Mesendoderm (in vitro differentiated cells): ENCODE data around the gene TAT.
A peak's percentile ranks its signal among the peaks of the same experiment; 100 is the strongest.
"Not testable (repeated sequence)": the region's sequence is repeated elsewhere in the genome, so short reads cannot be mapped to it uniquely, and the experiment has no call there.

Experiments used
- DNase-seq: peaks from one replicate; pipeline ENCODE4 v3.0.0; 2013
- H2AK5ac ChIP-seq: 2 replicates; pipeline ENCODE4 v1.6.1; 2013; ENCODE audit warnings: low read length, inconsistent platforms
- H2BK120ac ChIP-seq: 2 replicates; pipeline ENCODE4 v1.6.1; 2013; ENCODE audit warnings: low read depth, mild to moderate bottlenecking, low read length, moderate library complexity, mixed read lengths
- H2BK15ac ChIP-seq: replicated peaks from 2 replicates; pipeline ENCODE4 v1.6.1; 2013; ENCODE audit warnings: low read depth, mild to moderate bottlenecking, moderate library complexity
- H2BK5ac ChIP-seq: 2 replicates; pipeline ENCODE4 v1.6.1; 2013; ENCODE audit warnings: low read length, inconsistent platforms
- H3K18ac ChIP-seq: 2 replicates; pipeline ENCODE4 v1.6.1; 2013; ENCODE audit warnings: mild to moderate bottlenecking, low read length, mixed read lengths
- H3K23ac ChIP-seq: one replicate; pipeline ENCODE4 v1.6.1; 2013; ENCODE audit warnings: low read length
- H3K27ac ChIP-seq: 2 replicates; pipeline ENCODE4 v1.5.1; 2013; ENCODE audit warnings: low read depth, mild to moderate bottlenecking, inconsistent platforms, low read length, moderate library complexity
- H3K27me3 ChIP-seq: 2 replicates; pipeline ENCODE4 v1.6.1; 2013; ENCODE audit warnings: low read length, control low read depth, mild to moderate bottlenecking, inconsistent platforms; ENCODE audit not compliant: insufficient read depth, poor library complexity
- H3K36me3 ChIP-seq: 2 replicates; pipeline ENCODE4 v1.6.1; 2013; ENCODE audit warnings: low read length, inconsistent platforms; ENCODE audit not compliant: control insufficient read depth, insufficient read depth
- H3K4ac ChIP-seq: one replicate; pipeline ENCODE4 v1.6.1; 2013; ENCODE audit warnings: low read depth, mild to moderate bottlenecking, low read length, moderate library complexity
- H3K4me1 ChIP-seq: 2 replicates; pipeline ENCODE4 v1.6.1; 2013; ENCODE audit warnings: low read depth, low read length, inconsistent platforms; ENCODE audit not compliant: control insufficient read depth
- H3K4me2 ChIP-seq: 2 replicates; pipeline ENCODE4 v1.6.1; 2013; ENCODE audit warnings: low read length
- H3K4me3 ChIP-seq: 2 replicates; pipeline ENCODE4 v1.5.1; 2013; ENCODE audit warnings: mild to moderate bottlenecking, low read length
- H3K56ac ChIP-seq: one replicate; pipeline ENCODE4 v1.6.1; 2013; ENCODE audit warnings: low read length
- H3K79me1 ChIP-seq: 2 replicates; pipeline ENCODE4 v1.6.1; 2013; ENCODE audit warnings: low read length, inconsistent platforms
- H3K79me2 ChIP-seq: 2 replicates; pipeline ENCODE4 v1.6.1; 2013; ENCODE audit warnings: mild to moderate bottlenecking, low read length; ENCODE audit not compliant: control insufficient read depth, insufficient read depth
- H3K9ac ChIP-seq: 2 replicates; pipeline ENCODE4 v1.6.1; 2013; ENCODE audit warnings: low read length, inconsistent platforms
- H4K5ac ChIP-seq: one replicate; pipeline ENCODE4 v1.6.1; 2013; ENCODE audit warnings: low read length
- H4K8ac ChIP-seq: one replicate; pipeline ENCODE4 v1.6.1; 2013; ENCODE audit warnings: low read depth, mild to moderate bottlenecking, control low read depth, low read length, moderate library complexity
- WGBS: extraction: QIAGEN DNeasy Blood & Tissue Kit; methylation state at CpG from one replicate; pipeline ENCODE4 v1.1.7; 2013; ENCODE audit warnings: low lambda C conversion rate, missing lambda C conversion rate; ENCODE audit not compliant: insufficient coverage; ENCODE audit errors: extremely low coverage; 5-methylcytosine and 5-hydroxymethylcytosine counted together

The TAT gene

GRCh38 chr16:71567931-71568330, 9.0 kb downstream of the TAT start:
- no peak overlapping the region for H2AK5ac ChIP-seq
- H4K5ac ChIP-seq = no peak overlapping the region
- no peak overlapping the region for H4K8ac ChIP-seq
- no peak overlapping the region for H3K4me3 ChIP-seq
- no peak overlapping the region for H2BK15ac ChIP-seq
- no peak overlapping the region for H3K9ac ChIP-seq
- H3K79me1 ChIP-seq = no peaks in the 10 kb centered on the region
- no peaks in the 10 kb centered on the region for H3K79me2 ChIP-seq
- no peak overlapping the region for H3K27ac ChIP-seq
- H3K23ac ChIP-seq = no peak overlapping the region
- WGBS = no CpG with 5 or more reads among the region's 8 CpGs
- no peak overlapping the region for H2BK120ac ChIP-seq
- H3K36me3 ChIP-seq = no peaks in the 10 kb centered on the region
- DNase-seq = no peak
- H3K4me2 ChIP-seq = no peak overlapping the region
- no peaks in the 10 kb centered on the region for H3K27me3 ChIP-seq
- H2BK5ac ChIP-seq = no peak overlapping the region
- H3K56ac ChIP-seq = no peak overlapping the region
- no peak overlapping the region for H3K18ac ChIP-seq
- no peak overlapping the region for H3K4ac ChIP-seq
- no peaks in the 10 kb centered on the region for H3K4me1 ChIP-seq

GRCh38 chr16:71565812-71566700, 10.8 kb downstream of the TAT start:
- Histone ChIP-seq H3K79me1 (no peaks in the 10 kb centered on the region), H3K4me2 (no peak overlapping the region), H3K79me2 (no peaks in the 10 kb centered on the region), H3K4me1 (no peaks in the 10 kb centered on the region), H3K27ac (no peak overlapping the region), H3K36me3 (no peaks in the 10 kb centered on the region), H3K4me3 (no peak overlapping the region), H2BK5ac (no peak overlapping the region), H3K4ac (no peak overlapping the region), H4K5ac (no peak overlapping the region), H3K18ac (no peak overlapping the region), H2BK15ac (no peak overlapping the region), H3K23ac (no peak overlapping the region), H4K8ac (no peak overlapping the region), H2AK5ac (no peak overlapping the region), H3K56ac (peak overlapping the region; percentile 37), H2BK120ac (no peak overlapping the region), H3K9ac (no peak overlapping the region), H3K27me3 (no peaks in the 10 kb centered on the region)
- WGBS = no CpG with 5 or more reads among the region's 9 CpGs
- DNase-seq = no peak

DNA sequence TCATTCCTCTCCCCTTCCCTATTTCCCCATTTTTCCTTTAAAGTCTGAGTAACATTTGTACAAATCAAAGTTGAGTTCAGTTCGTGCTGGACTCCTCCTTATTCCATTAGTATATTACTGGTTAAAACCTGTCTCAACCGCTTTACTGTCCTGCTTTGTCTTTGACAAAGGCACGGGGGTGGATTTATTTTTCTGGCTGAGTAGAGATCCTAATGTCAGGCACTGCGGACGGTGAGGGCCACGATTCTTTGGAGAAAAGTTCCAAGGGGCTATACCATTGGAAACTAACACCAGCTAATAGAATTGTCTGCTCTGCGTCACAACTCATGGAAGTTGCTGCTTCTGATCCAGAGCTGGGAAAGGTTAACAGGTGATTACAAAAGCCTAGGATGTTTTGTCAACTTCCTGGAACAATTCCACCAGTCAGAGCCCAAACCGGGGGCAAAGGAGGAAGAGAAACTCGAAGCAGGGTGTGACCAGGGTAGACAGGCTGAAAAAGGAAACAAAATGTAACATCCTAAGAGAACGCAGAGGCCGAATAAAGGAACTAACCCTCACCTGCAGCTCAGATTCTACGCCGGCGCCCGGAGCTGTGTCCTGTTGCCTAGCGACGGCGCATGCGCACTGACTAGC, 12.4 kb downstream of the TAT start:
- Histone ChIP-seq H3K79me2 (no peaks in the 10 kb centered on the region), H3K4ac (no peak overlapping the region), H3K23ac (no peak overlapping the region), H4K8ac (no peak overlapping the region), H3K4me1 (no peaks in the 10 kb centered on the region), H3K56ac (peak overlapping the region; percentile 63), H3K18ac (no peak overlapping the region), H3K79me1 (no peaks in the 10 kb centered on the region), H2BK120ac (no peak overlapping the region), H3K4me3 (peak overlapping the region; percentile 34), H3K27ac (no peak overlapping the region), H2AK5ac (no peak overlapping the region), H3K4me2 (peak overlapping the region; percentile 73), H3K9ac (peak overlapping the region; percentile 51), H2BK5ac (no peak overlapping the region), H2BK15ac (no peak overlapping the region), H3K36me3 (no peaks in the 10 kb centered on the region), H4K5ac (no peak overlapping the region), H3K27me3 (no peaks in the 10 kb centered on the region)
- no CpG with 5 or more reads among the region's 19 CpGs for WGBS
- no peak for DNase-seq

DNA sequence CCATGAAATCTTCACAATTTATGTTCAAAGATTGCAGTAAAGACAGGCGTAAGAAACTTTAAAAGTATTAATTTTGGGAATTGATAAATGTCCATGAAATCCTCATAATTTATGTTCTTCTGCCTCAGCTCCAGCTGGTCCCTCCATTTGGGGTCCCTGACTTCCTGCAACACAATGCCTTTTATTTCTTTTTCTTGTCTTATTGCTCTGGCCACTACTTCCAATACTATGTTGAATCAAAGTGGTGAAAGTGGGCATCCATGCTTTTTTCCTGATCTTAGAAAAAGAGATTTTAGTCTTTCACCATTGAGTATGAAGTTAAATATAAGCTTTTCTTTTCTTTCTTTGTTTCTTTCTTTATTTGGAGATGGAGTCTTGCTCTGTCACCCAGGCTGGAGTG, 14.3 kb downstream of the TAT start:
- no peak overlapping the region for H3K9ac ChIP-seq
- H3K27ac ChIP-seq = no peak overlapping the region
- no peak overlapping the region for H2BK15ac ChIP-seq
- no peaks in the 10 kb centered on the region for H3K27me3 ChIP-seq
- no peak overlapping the region for H3K4ac ChIP-seq
- no CpG with 5 or more reads among the region's 1 CpG for WGBS
- no peak overlapping the region for H2BK120ac ChIP-seq
- no peaks in the 10 kb centered on the region for H3K36me3 ChIP-seq
- no peak overlapping the region for H3K18ac ChIP-seq
- no peak overlapping the region for H4K8ac ChIP-seq
- H2BK5ac ChIP-seq = no peak overlapping the region
- no peak overlapping the region for H3K4me3 ChIP-seq
- no peak for DNase-seq
- H2AK5ac ChIP-seq = no peak overlapping the region
- no peaks in the 10 kb centered on the region for H3K79me2 ChIP-seq
- no peak overlapping the region for H3K23ac ChIP-seq
- no peaks in the 10 kb centered on the region for H3K4me1 ChIP-seq
- H4K5ac ChIP-seq = no peak overlapping the region
- H3K79me1 ChIP-seq = no peaks in the 10 kb centered on the region
- no peak overlapping the region for H3K4me2 ChIP-seq
- H3K56ac ChIP-seq = no peak overlapping the region

DNA sequence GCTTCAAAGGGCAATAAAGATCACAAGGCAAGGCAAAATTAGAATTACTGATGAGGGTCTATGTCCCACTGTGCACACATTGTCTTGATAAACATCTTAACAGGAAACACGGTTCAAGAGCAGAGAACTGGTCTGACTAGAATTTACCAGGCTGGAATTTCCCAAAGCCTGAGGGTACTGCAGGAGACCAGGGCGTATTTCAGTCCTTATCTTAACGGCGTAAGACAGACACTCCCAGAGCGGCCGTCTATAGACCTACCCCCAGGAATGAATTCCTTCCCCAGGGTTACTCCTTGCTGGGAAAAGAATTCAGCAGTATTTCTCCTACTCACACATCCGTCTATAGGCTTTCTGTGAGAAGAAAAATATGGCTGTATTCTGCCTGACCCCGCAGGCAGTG, 15.0 kb downstream of the TAT start:
- DNase-seq = peak; percentile 7
- not testable (repeated sequence) for H2AK5ac ChIP-seq, H2BK15ac ChIP-seq, H3K4me2 ChIP-seq, H3K4me3 ChIP-seq, H4K8ac ChIP-seq, H3K79me1 ChIP-seq, H2BK120ac ChIP-seq, H3K36me3 ChIP-seq, H3K23ac ChIP-seq, H3K4ac ChIP-seq, H3K4me1 ChIP-seq, H3K79me2 ChIP-seq, H2BK5ac ChIP-seq, H3K27me3 ChIP-seq, H3K18ac ChIP-seq, H3K27ac ChIP-seq, H3K56ac ChIP-seq, H3K9ac ChIP-seq, H4K5ac ChIP-seq
- WGBS = no CpG with 5 or more reads among the region's 8 CpGs
